Measurements from ENCODE around the gene PROK1.

The PROK1 gene

GRCh38 chr1:110472546-110472945, 21.6 kb downstream of the PROK1 start:
- H3K27ac ChIP-seq: no peak overlapping the region
- no peak overlapping the region for H3K4me3 ChIP-seq (ENCODE audit: low read depth, low read length)
- no peak for DNase-seq
- no peak for TF ChIP-seq CTCF (IDR thresholded peaks at IDR 0.05; ENCODE audit: low read depth, low read length, missing control alignments)
- no peaks in the 10 kb centered on the region for H3K36me3 ChIP-seq (replicated peaks)
- H3K27me3 ChIP-seq (replicated peaks): no peaks in the 10 kb centered on the region
- in situ Hi-C loops (cut with HindIII; ENCODE audit: low pct_ligation_motif_present, low sequenced_read_pairs): no loop called here

DNA sequence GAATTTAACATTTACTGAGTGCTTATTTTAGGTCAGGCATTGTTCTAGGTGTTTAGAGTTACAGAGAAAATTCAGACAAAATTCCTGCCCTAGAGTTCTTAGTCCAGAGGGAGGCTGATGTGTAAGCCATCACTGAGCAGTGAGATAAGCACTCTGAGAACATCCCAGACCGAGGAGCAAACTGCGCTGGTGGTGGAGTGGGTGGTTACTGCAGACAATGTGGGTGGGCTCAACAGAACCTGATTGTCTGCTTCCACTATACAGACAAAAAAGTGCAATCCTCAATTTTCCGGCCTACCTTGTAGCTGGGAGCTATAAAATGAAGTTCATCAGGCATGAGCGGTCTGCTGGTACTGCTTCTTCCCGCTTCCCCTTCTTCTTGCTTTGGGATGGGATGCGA, 23.5 kb downstream of the PROK1 start:
- TF ChIP-seq CTCF (IDR thresholded peaks at IDR 0.05; ENCODE audit: low read depth, low read length, missing control alignments): no peak
- H3K4me3 ChIP-seq (ENCODE audit: low read depth, low read length): no peak overlapping the region
- H3K27ac ChIP-seq: no peak overlapping the region
- in situ Hi-C loops (cut with HindIII; ENCODE audit: low pct_ligation_motif_present, low sequenced_read_pairs): no loop called here
- DNase-seq: no peak
- H3K27me3 ChIP-seq (replicated peaks): no peaks in the 10 kb centered on the region
- no peaks in the 10 kb centered on the region for H3K36me3 ChIP-seq (replicated peaks)

DNA sequence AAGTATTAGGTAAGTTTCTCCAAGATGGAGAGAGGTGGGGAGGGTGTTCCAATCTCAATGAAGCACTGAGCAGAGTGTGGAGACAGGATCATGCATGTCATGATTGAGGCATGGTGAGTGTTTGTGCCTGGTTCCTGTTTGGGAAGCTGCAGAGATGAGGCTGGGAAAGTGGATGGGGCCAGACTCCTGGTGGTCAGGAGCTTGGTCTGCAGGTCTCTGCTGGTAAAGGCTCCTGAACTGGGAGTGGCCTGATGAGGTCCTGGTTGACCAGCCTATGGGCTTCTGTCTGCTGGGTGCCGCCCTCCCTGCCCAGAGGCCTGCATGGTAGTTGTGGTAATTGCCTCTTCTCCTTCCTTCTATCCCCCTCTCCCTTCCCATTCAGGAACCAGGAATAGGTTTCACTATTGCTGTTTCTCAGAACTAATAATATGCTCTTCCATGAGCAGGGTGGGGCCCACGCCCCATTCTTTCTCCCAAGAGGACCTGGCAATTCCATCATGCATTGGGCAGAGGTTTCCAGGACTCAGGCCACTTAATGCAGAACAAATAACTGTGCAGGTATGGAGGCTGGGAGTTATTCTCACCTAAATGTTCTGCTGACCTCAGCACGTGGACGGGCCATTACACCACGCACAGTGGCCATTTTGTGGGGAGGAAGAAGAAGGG, 24.5 kb downstream of the PROK1 start:
- H3K27ac ChIP-seq: no peak overlapping the region
- H3K27me3 ChIP-seq (replicated peaks): no peaks in the 10 kb centered on the region
- H3K36me3 ChIP-seq (replicated peaks): no peaks in the 10 kb centered on the region
- no peak for DNase-seq
- H3K4me3 ChIP-seq (ENCODE audit: low read depth, low read length): no peak overlapping the region
- no peak for TF ChIP-seq CTCF (IDR thresholded peaks at IDR 0.05; ENCODE audit: low read depth, low read length, missing control alignments)
- in situ Hi-C loops (cut with HindIII; ENCODE audit: low pct_ligation_motif_present, low sequenced_read_pairs): no loop called here

- Histone ChIP-seq H3K4me3 (ENCODE audit: low read depth, low read length) (no peak overlapping the region), H3K36me3 (replicated peaks) (no peaks in the 10 kb centered on the region), H3K27ac (no peak overlapping the region), H3K27me3 (replicated peaks) (no peaks in the 10 kb centered on the region)
- in situ Hi-C loops (cut with HindIII; ENCODE audit: low pct_ligation_motif_present, low sequenced_read_pairs): no loop called here
- DNase-seq: no peak
- no peak for TF ChIP-seq CTCF (IDR thresholded peaks at IDR 0.05; ENCODE audit: low read depth, low read length, missing control alignments)
Measured at GRCh38 chr1:110476028-110476765, 25.2 kb downstream of the PROK1 start.

GRCh38 chr1:110477041-110477440, 26.1 kb downstream of the PROK1 start:
- in situ Hi-C loops (cut with HindIII; ENCODE audit: low pct_ligation_motif_present, low sequenced_read_pairs): no loop called here
- Histone ChIP-seq H3K36me3 (replicated peaks) (no peaks in the 10 kb centered on the region), H3K27me3 (replicated peaks) (no peaks in the 10 kb centered on the region), H3K27ac (no peak overlapping the region), H3K4me3 (ENCODE audit: low read depth, low read length) (no peak overlapping the region)
- no peak for TF ChIP-seq CTCF (IDR thresholded peaks at IDR 0.05; ENCODE audit: low read depth, low read length, missing control alignments)
- DNase-seq: peak; percentile 70

Data from brain microvascular endothelial cell (primary cell).